ENCODE results near the gene SPNS3. TPM values are rescaled to one million over a fixed set of nuclear protein-coding genes. Genes with fewer than 3 reads are reported as not detected.

SPNS3 gene
- total RNA-seq, 1 donor from 2014 or later, result 0.24 TPM

GRCh38 chr17:4445731-4446130 lies 12.0 kb downstream of the SPNS3 start:
- H3K27ac ChIP-seq, result no peak overlapping the region
- H3K4me3 ChIP-seq, result no peak overlapping the region
- H3K27me3 ChIP-seq (ENCODE audit: low read depth), result no peaks in the 10 kb centered on the region
- peaks cover 15% of the 10 kb centered on the region for H3K4me1 ChIP-seq
- H3K36me3 ChIP-seq, result no peaks in the 10 kb centered on the region
- TF ChIP-seq CTCF (IDR thresholded peaks at IDR 0.05), result no peak
- DNase-seq, result no peak
- H3K9me3 ChIP-seq, result no peaks in the 10 kb centered on the region
- ATAC-seq, result no peak
- intact Hi-C loops (cut with DNase I), result no loop called here

GRCh38 chr17:4446326-4447071 lies 12.8 kb downstream of the SPNS3 start:
- no peak for TF ChIP-seq CTCF (IDR thresholded peaks at IDR 0.05)
- Histone ChIP-seq H3K36me3 (no peaks in the 10 kb centered on the region), H3K4me1 (peaks cover 15% of the 10 kb centered on the region), H3K9me3 (no peaks in the 10 kb centered on the region), H3K4me3 (no peak overlapping the region), H3K27me3 (ENCODE audit: low read depth) (no peaks in the 10 kb centered on the region), H3K27ac (no peak overlapping the region)
- intact Hi-C loops (cut with DNase I), result no loop called here
- no peak for DNase-seq
- ATAC-seq, result no peak

GRCh38 chr17:4448197-4448980 lies 14.6 kb downstream of the SPNS3 start:
- peaks cover 15% of the 10 kb centered on the region for H3K4me1 ChIP-seq
- DNase-seq, result no peak
- no peak for TF ChIP-seq CTCF (IDR thresholded peaks at IDR 0.05)
- no peak overlapping the region for H3K4me3 ChIP-seq
- no peak overlapping the region for H3K27ac ChIP-seq
- intact Hi-C loops (cut with DNase I), result no loop called here
- no peaks in the 10 kb centered on the region for H3K9me3 ChIP-seq
- H3K27me3 ChIP-seq (ENCODE audit: low read depth), result no peaks in the 10 kb centered on the region
- H3K36me3 ChIP-seq, result no peaks in the 10 kb centered on the region
- ATAC-seq, result no peak

DNA sequence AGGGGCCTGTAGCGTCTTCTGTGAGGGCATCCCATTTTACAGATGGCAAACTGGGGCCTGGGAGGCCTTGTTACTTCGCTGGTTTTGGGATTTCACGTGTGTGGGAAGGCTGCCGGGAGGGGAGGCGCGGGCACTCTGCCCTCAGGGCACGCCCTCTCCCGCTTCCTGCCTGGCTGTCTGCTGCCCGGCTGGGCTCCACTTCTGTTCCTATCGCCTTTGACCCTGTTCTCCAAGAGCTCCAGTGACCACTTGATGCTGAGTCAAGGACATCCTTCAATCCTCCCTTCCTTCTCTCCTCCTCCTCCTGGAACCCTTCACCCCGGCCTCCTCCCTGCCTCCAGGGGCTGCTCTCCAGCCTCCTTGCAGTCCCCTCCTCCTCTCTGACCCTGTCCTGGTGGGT lies 16.0 kb downstream of the SPNS3 start:
- intact Hi-C loops (cut with DNase I), result no loop called here
- DNase-seq (peak; percentile 78), ATAC-seq (peak; percentile 80 to 83)
- Histone ChIP-seq H3K4me3 (no peak overlapping the region), H3K27me3 (ENCODE audit: low read depth) (no peaks in the 10 kb centered on the region), H3K36me3 (no peaks in the 10 kb centered on the region), H3K4me1 (peaks cover 15% of the 10 kb centered on the region), H3K27ac (no peak overlapping the region), H3K9me3 (no peaks in the 10 kb centered on the region)
- no peak for TF ChIP-seq CTCF (IDR thresholded peaks at IDR 0.05)

- no peak overlapping the region for H3K27ac ChIP-seq
- no peak for DNase-seq
- H3K36me3 ChIP-seq, result no peaks in the 10 kb centered on the region
- no peaks in the 10 kb centered on the region for H3K9me3 ChIP-seq
- no peak for TF ChIP-seq CTCF (IDR thresholded peaks at IDR 0.05)
- H3K4me1 ChIP-seq, result peaks cover 15% of the 10 kb centered on the region
- ATAC-seq, result peak; percentile 8 to 22
- H3K27me3 ChIP-seq (ENCODE audit: low read depth), result no peaks in the 10 kb centered on the region
- intact Hi-C loops (cut with DNase I), result no loop called here
- no peak overlapping the region for H3K4me3 ChIP-seq
Measured at GRCh38 chr17:4450710-4451316, 17.1 kb downstream of the SPNS3 start.

Data from lower lobe of right lung (tissue), 2 donors.